Activated CD4-positive, CD25-positive, alpha-beta regulatory T cell treated with anti-CD3 and anti-CD28 coated beads, Interleukin-2, amount 50 U/mL, for 16 hours (primary cell): ENCODE data around the gene ROBO1.

Source experiments
- DNase-seq: peaks from one replicate; pipeline ENCODE4 v3.0.0-alpha.2; 2020; ENCODE audit warnings: low read depth, low spot score

ROBO1 gene

DNA sequence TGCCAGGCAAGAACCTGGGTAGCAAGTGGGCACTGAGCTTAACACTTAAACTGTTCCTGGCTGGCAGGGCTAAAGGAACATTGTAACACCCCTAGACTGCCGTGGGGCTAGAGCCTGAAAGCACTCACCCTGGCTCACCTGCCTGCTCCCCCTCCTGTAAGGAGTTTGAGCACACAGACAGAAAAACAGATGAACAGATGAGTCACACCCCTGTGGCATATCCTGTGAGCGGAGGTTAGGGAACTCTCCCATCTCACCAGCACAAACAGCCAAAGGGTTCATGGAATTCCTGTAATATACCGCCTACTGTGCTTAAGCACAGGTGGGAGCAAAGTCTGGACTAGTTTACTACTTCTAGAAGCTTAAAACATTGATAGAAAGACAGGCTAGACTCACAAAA, 300.1 kb downstream of the ROBO1 start:
- no peak for DNase-seq

DNA sequence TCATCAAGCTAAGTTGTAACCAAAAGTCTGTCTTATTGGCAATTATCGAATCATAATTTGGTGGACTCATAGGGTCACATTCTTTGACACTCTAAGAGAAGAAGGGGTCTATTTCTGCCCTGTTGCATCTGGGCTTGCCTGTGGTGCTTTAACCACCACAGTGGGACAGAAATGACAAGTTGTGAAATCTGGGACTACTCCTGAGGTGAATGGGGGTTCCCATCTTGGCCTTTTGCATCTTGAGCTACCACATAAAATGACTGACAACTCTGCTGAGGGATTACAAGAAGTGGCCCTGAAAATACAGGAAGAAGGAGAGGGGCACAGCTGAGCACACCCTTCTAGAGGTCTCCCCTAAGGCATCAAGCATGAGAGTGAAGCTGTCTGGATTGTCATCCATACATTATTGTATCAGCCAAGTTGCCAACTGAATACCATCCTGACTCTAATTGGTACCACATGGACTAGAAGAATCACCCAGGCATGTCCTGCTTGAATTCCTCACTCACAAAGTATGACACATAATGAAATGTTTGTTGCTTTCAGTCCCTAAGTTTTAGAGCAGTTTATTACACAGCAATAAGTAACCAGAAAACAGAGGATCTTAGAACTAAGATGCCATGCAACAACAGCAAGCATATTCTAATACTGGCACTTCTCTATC, 306.5 kb downstream of the ROBO1 start:
- no peak for DNase-seq

DNA sequence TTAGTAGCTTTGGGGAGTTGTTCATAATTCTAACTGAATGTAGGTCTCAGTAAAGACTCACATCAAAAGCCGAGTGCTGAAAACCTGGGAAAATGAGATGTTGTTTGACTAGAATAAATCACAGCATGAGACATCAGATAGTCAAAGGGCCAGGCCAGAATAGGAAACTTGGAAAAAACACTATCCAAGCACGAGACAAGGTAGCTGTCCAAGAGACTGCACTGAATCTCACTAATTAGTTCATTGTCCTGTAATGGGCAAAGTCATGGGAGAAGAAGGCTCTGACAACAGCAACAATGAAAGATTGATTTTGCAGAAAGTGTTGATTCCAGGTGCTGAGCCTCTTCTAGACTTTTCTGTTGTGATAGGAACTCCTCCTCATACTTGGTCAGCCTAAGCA, 314.2 kb downstream of the ROBO1 start:
- DNase-seq, result no peak

DNA sequence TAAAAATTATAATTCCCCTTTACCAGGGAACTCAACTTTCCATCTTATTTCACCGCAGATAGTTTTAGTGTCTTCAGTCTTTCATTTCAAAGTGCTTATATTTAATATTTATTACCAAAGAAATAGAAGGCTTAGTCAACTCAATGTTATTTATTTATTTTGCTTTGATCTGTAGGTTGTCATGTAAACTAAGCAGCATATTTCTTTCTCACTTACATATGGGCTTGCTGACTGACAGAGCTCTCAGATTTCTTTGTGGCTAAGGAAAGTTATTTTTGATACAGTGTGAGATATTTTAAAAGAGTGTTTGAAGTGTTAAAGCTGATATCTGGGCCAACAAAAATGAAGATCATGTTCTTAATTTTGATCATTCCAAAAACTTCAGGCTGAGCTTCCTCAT, 331.4 kb downstream of the ROBO1 start:
- DNase-seq, result no peak

DNA sequence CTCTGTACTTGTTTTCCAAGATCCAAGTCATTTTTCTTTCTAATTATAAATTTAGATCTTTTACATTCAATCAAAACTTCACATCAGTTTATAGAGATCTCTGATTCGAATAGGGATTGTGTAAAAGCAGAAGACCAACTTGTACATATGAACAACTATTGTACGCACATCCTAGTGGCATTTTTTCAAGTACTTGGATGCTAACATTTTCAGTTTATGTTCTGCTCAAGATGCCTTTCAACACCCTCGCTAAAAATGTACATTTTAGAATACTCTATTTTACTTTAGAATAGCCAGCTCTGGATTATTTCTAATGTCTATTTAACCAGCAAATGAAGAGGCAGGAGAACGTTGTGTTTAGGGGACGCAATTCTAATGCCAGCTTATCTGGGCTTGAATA, 340.7 kb downstream of the ROBO1 start:
- no peak for DNase-seq

DNA sequence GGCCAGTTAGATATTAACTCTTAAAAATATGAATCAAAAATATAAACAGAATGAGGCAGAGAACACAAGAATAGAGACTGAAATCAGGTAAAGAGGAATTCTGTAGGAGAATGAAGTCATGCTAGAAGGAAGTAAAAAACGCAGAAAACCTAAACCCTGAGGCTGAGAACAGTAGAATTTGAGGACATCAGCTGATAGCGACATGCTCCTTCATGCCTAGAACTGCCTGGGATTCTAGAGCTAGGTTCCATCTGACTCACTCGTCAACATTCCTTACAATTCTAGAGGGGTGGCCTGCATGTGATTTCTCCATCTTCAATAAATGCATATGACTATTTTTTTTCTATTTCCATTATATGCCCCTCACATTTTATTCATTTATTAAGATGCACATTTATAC, 343.0 kb downstream of the ROBO1 start:
- no peak for DNase-seq

DNA sequence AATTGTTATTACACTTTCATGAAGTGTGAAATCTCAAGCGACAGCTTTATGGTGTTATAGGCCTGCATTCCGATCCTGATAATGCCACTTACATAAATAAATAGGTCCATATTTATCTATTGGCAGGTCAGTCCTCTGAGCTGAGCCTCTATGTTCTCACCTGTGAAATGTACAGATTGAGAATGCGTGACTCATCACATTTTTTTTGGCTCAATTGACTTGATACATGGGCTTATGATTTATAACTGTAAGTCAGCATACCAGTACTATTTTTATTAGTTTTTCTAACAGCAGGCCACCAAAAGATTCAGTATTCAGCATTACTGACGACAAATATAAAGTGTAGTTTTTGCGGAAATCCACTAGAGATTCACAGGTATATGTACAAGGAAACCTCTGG, 344.4 kb downstream of the ROBO1 start:
- DNase-seq, result no peak

DNA sequence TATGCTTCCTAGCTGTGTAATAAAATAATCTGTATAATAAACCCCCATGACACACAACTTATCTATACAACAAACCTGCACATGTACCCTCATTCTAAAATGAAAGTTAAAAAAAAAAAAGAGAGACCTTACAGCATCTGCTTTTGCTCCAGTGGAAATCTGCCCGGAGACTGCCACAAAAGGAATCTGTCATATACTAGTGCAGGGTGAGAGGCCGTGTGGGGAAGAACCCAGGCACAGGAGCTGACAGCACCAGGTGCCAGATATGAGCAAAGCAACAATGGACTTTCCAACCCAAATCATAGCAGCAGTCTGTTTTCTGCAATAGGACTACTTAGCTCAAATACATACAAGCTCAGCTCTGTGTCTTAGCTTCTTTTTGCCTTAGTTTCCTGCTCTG, 346.5 kb downstream of the ROBO1 start:
- DNase-seq, result no peak

DNA sequence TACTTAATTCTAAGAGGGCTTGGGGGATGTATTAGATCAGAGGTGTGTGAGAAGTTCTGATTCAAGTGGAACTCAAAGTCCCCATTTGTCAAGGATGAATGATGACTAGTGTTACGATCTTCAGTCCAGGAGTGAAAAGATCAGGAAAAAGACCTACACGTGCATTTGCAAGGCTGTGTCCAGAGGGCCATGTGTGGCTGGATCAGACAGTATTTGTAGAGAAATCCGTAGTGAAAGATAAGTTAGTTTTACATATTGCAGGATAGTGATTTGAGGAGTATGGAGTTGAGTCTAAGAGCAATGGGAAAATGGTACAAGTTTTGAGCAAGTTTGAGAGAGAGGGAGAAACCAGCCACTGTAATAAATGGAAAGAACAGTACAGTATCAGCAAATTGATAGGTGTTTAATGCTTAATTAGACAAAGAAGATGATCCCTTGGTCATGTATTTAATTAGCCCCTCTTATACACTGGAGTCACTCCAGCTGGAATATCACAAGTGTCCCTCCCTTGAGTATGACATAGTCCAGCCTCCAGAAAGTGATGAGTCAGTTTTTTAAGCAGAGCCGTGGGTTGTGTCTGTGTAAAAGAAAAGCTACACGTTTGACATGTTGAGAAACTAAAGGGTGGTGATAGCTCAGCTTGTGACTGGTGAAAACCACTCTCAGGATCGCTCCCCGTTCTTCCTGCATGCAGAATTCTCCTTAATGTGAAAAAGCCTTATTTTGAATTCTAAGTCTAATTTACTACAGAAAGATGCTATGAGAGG, 348.8 kb downstream of the ROBO1 start:
- no peak for DNase-seq

DNA sequence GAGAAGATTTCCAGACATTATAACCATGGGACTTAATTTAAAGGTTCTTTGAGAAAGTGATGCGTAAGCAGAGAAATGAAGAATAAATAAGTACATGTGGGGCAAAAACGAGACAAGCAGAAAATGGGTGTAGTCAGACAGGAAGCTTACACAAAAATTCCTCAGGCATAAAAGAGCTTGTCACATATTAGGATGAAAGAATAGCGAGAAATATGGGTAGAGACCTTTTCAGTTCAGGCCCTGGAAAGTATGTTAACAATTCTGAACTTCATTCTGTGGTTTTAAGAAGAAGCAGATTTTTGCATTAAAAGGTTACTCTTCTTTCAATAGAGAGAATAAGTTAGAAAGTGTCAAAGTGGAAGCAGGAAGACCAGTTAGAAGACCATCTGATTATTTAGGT, 352.4 kb downstream of the ROBO1 start:
- DNase-seq, result no peak

DNA sequence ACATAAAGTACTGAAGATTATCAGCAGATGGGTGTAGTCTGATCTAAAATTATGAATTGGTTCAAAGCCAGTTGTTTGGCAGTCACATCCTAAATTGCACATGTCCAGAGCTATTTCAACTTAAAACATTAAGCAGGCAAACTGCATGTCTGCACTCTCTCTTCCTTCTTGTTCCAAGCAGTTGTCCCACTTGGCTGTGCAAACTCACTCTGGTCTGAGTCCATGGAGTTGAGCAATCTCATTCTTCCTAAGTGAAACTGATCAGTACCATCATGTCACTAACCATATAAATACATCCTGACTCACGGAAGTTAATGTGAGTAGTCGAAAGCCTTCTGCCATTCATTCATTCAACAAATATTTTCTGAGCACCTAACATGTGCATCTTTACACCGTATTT, 353.0 kb downstream of the ROBO1 start:
- no peak for DNase-seq

DNA sequence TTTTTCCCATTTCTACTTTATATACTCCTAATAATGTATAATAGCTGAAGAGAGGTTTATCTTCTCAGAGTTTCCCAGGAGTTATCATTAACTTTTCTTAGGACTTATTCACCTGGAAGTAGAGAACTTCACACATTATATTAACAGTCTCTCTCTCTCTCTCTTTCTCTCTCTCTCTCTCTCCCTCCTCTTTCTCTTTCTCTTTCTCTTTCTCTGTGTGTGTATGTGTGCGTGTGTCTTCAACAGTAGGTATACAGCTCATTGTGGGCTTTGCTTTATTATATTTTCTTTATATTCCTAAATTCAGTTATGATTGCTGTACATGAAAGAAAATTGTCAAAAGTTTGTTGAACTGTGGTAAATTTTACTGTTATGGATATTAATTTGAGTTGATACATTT, 353.8 kb downstream of the ROBO1 start:
- no peak for DNase-seq

DNA sequence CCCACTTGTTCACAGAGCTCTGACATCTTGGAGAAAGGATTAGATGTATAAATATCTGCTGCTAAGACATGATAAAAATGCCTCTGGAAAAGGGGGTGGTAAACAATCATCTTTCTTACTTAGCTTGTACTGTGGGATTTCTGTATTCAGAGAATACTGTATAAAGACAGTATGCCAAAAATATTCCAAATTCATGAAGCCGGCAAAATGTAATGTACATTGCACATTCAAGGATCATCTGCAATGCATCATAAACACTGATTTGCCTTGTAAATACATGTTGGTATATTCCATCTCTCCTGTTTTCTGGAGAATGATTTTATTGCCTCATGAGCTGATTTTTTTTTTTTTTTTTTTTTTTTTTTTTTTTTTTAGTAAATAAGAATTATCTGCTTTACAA, 355.3 kb downstream of the ROBO1 start:
- no peak for DNase-seq

DNA sequence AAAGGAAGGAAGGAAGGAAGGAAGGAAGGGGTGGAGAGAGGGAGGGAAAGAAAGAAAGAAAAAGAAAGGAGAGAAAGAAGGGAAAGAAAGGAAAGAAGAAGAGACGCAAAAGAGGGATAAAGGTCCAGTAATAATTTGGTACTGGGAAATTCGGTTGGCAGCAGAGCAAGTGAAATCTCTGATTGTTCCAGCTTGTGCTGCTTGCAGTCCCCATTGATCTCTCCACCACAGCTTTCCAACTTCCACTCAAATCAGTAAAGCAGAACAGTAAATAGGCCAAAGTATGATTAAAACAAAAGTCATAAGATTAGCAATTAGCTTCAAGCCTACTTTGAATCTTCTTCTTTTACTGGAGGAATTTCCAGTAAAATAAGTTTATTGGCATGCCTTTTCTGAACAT, 357.2 kb downstream of the ROBO1 start:
- DNase-seq, result no peak

DNA sequence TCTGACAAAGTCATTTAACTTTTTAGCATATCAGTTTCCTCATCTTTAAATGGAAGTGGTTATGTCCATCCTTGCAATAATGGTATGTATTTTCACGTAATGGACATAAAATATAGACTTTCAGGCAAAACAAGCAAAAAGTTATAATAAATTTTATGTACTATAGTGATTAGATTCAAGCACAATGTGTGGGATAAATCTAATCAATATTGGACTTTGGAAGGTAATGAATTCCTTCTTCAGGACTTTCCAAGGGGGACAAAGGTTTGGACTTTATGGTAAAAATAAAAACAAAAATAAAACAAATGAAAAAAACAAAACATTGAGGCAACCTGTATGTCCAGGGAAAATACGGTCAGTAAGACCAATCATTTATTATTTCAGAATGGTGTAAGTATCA, 357.7 kb downstream of the ROBO1 start:
- no peak for DNase-seq

DNA sequence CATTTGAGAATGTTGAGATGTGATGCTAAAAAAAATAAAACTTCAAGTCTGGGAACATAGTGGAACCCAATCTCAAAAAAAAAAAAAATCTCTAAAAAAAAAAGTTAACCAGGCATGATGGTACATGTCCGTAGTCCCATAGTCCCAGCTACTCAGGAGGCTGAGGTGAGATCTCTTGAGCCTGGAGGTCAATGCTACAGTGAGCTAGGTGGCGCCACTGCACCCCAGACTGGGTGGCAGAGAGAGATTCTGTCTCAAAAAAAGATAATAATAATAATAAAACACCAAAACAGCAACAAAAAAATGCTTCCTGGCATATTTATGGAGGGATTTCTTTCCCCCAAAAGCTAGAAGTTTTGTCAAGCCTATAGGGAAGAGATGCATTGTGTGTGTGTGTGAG, 361.6 kb downstream of the ROBO1 start:
- DNase-seq, result no peak

DNA sequence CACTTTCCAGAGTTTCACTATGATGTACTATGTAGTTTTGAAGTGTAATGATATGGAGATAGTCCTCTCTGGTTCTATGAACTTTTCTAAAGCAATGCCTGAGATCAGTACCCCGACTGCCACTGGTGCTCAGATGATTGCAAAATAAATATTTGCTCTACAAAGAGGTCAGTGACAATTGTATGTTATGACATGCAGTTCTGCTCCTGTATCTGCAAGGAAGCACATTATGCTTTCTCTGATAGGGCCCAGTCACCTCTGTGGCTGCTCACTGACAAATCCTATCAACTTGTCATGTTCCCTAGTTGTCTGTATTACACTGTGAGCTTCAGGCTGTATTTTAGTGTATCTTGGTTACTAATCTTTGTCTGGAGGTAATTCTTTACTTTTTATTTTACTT, 362.6 kb downstream of the ROBO1 start:
- DNase-seq, result no peak

DNA sequence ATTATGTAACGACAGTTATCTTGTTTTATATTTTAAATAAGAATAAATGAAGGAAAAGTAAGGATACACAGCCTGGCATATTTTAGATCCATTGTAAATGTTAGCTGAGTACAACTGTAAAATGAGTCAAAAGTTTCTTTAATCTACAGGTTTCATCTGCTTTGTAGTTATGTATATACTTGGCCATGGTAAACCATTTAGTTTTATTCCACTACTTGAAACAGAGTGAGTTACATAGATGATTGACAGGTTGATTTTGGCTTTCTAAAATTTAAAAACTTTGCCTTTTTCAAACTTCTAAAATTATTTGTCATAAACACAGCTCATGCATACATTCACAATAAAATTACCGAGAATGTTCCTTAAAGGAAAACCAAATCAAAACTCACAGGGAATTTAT, 371.2 kb downstream of the ROBO1 start:
- no peak for DNase-seq

DNA sequence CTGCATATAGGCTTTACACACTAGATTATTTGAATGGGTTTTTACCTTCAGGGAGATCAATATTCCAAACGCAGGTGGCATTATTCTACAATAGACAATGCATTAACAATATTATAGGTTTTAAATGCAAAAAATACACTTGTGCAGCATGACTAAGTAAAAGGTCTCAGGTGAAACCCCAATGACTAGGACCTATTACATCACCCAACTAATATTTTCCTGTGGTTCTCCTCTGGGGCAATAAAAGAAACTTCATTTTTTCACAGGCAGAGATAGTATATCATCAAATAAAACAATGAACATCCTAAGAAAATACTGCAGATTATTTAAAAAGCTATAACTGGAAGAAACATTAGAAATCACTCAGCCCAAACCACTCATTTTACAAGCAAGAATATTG, 375.3 kb downstream of the ROBO1 start:
- DNase-seq, result no peak

DNA sequence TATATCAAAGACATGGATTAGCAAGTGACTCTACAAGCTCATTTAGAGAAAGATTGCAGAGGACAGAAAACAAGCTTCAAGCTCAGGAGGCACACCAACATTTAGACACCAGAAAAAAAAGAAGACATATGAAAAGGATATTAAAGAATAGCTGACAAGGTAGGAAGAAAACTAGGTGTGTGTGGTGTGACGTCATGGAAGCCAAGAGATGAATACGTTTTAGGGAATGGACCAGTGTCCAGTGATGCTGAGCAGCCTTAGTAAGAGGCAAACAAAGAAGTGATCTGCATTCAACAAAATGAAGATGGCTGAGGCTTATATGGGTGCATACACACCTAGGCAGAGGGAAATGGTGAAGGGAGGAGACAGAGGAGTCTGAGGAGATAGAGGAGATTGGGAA, 377.4 kb downstream of the ROBO1 start:
- DNase-seq, result no peak

DNA sequence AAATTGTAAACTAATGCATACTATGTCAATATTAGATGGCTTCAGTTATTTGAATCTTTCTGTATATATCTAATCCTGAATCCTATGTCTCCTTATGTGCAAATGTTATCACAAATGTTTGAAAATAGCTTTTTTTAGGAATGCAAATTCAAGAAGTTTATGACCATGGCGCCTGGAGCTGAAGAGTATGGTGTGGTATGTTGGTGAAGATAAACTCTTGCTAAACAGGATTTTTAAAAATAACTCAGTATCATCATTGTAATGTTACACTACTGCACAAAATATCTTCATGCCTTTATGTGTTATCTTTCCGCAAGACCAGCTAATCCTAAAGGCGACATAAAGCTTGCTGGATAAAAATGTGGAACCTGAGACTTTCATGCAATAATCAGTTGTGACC, 382.6 kb downstream of the ROBO1 start:
- no peak for DNase-seq

DNA sequence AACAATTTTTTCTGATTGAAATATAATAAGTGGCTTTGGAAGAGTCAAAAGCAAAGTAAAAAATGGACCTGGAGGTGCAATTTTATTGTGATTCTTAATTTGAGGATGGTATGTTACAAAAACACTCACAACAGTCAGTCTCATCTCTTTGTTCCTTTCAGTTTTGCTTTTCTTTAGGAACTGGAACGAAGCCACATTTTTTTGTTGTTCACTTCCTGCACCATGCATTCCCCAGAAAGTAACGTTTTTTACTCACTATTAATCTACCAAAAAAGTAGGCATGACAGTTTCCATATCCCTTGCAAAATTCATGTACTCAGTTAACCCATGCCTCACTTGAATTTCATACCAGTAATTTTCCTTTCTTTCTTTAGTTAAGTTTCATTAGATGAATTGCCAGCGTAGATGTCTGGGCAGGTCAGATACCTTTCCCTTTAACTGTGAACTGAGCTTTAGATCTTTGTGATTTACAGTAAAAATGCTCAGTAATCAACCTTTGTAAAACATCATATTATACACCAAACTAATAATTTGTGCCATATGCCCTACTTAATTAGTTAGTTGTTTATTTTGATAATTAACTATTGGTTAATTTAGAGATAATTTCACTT, 384.3 kb downstream of the ROBO1 start:
- DNase-seq, result no peak

DNA sequence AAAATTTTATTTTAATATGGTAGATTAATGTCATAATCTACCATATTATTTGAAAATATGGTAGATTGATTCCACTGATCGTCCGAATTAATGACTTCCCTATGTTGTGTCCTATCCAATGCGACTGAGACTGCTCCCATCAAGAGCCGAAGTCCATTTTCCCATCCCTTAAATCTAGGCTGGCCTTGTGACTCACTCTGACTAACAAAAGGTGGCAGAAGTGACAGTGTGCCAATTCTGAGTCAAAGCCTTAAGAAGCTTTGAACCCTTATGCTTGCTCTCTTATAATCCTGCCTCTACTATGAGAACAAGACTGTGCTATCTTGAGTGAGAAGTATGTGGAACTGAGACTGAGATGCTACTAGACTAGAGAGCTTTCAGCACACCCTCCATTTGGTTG, 387.2 kb downstream of the ROBO1 start:
- DNase-seq, result no peak
